ENCODE measurements around the gene APBA2. TPM values are rescaled to one million over a fixed set of nuclear protein-coding genes. Genes with fewer than 3 reads are reported as not detected.
"Not testable (repeated sequence)": the region's sequence is repeated elsewhere in the genome, so short reads cannot be mapped to it uniquely, and the experiment has no call there.

APBA2 gene
- total and polyA plus RNA-seq, 4 donors: 0.41 to 2.1 (median 1.9) TPM

- 91 to 93% methylated on average over 10 of the region's 10 CpGs for WGBS, 2 donors
Observed at GRCh38 chr15:29099131-29099880, 213.5 kb downstream of the APBA2 start.

GRCh38 chr15:29100486-29101000, 214.8 kb downstream of the APBA2 start:
- DNase-seq: peak in 1 of 2 donors; percentile 57
- WGBS, 2 donors: 83% methylated on average over 7 of the region's 7 CpGs
- no peak overlapping the region for H3K4me3 ChIP-seq (ENCODE audit: low read length in 2 of 2)
- intact Hi-C loops (cut with DNase I): no loop called here
- no peaks in the 10 kb centered on the region for H3K4me1 ChIP-seq (ENCODE audit: control insufficient read depth in 1 of 2, insufficient read depth in 2 of 2, low read length in 2 of 2)
- no peaks in the 10 kb centered on the region for H3K9me3 ChIP-seq (ENCODE audit: control insufficient read depth, low read length)
- H3K36me3 ChIP-seq (ENCODE audit: control insufficient read depth in 1 of 2, insufficient read depth in 2 of 2, low read length in 1 of 2): no peaks in the 10 kb centered on the region
- no peaks in the 10 kb centered on the region for H3K27me3 ChIP-seq (ENCODE audit: control insufficient read depth in 1 of 2, insufficient read depth in 2 of 2, low read length in 1 of 2)
- ATAC-seq (ENCODE audit: low FRiP score): no peak
- no peak overlapping the region for H3K27ac ChIP-seq (ENCODE audit: low read depth in 1 of 2, low read length in 2 of 2)

More at GRCh38 chr15:29099131-29099880, 213.5 kb downstream of the APBA2 start:
- H3K9me3 ChIP-seq (ENCODE audit: control insufficient read depth, low read length): no peaks in the 10 kb centered on the region
- ATAC-seq (ENCODE audit: low FRiP score) (no peak), DNase-seq (peak in 1 of 2 donors; percentile 48)
- H3K4me3 ChIP-seq (ENCODE audit: low read length in 2 of 2): no peak overlapping the region
- intact Hi-C loops (cut with DNase I): no loop called here
- H3K36me3 ChIP-seq (ENCODE audit: control insufficient read depth in 1 of 2, insufficient read depth in 2 of 2, low read length in 1 of 2): no peaks in the 10 kb centered on the region
- no peaks in the 10 kb centered on the region for H3K4me1 ChIP-seq (ENCODE audit: control insufficient read depth in 1 of 2, insufficient read depth in 2 of 2, low read length in 2 of 2)
- no peak overlapping the region for H3K27ac ChIP-seq (ENCODE audit: low read depth in 1 of 2, low read length in 2 of 2)
- H3K27me3 ChIP-seq (ENCODE audit: control insufficient read depth in 1 of 2, insufficient read depth in 2 of 2, low read length in 1 of 2): no peaks in the 10 kb centered on the region

- no peaks in the 10 kb centered on the region for H3K4me1 ChIP-seq (ENCODE audit: control insufficient read depth in 1 of 2, insufficient read depth in 2 of 2, low read length in 2 of 2)
- intact Hi-C loops (cut with DNase I): no loop called here
- no peaks in the 10 kb centered on the region for H3K9me3 ChIP-seq (ENCODE audit: control insufficient read depth, low read length)
- H3K27ac ChIP-seq (ENCODE audit: low read depth in 1 of 2, low read length in 2 of 2): no peak overlapping the region
- DNase-seq (peak in 1 of 2 donors; percentile 40), ATAC-seq (ENCODE audit: low FRiP score) (no peak)
- H3K4me3 ChIP-seq (ENCODE audit: low read length in 2 of 2): no peak overlapping the region
- 97% methylated on average over 16 of the region's 16 CpGs for WGBS, 2 donors
- no peaks in the 10 kb centered on the region for H3K36me3 ChIP-seq (ENCODE audit: control insufficient read depth in 1 of 2, insufficient read depth in 2 of 2, low read length in 1 of 2)
- H3K27me3 ChIP-seq (ENCODE audit: control insufficient read depth in 1 of 2, insufficient read depth in 2 of 2, low read length in 1 of 2): no peaks in the 10 kb centered on the region
Observed at GRCh38 chr15:29101491-29101890, 215.7 kb downstream of the APBA2 start.

- H3K27ac ChIP-seq (ENCODE audit: low read depth in 1 of 2, low read length in 2 of 2); H3K4me3 ChIP-seq (ENCODE audit: low read length in 2 of 2); H3K36me3 ChIP-seq (ENCODE audit: control insufficient read depth in 1 of 2, insufficient read depth in 2 of 2, low read length in 1 of 2); DNase-seq; H3K4me1 ChIP-seq (ENCODE audit: control insufficient read depth in 1 of 2, insufficient read depth in 2 of 2, low read length in 2 of 2); H3K27me3 ChIP-seq (ENCODE audit: control insufficient read depth in 1 of 2, insufficient read depth in 2 of 2, low read length in 1 of 2); intact Hi-C loops (cut with DNase I); H3K9me3 ChIP-seq (ENCODE audit: control insufficient read depth, low read length); ATAC-seq (ENCODE audit: low FRiP score): not testable (repeated sequence)
- WGBS, 2 donors: 82 to 84% methylated on average over 10 of the region's 10 CpGs
Observed at GRCh38 chr15:29102173-29102794, 216.5 kb downstream of the APBA2 start.

- no peaks in the 10 kb centered on the region for H3K36me3 ChIP-seq (ENCODE audit: control insufficient read depth in 1 of 2, insufficient read depth in 2 of 2, low read length in 1 of 2)
- H3K9me3 ChIP-seq (ENCODE audit: control insufficient read depth, low read length): no peaks in the 10 kb centered on the region
- 35 to 36% methylated on average over 48 to 51 of the region's 51 CpGs for WGBS, 2 donors
- no peaks in the 10 kb centered on the region for H3K27me3 ChIP-seq (ENCODE audit: control insufficient read depth in 1 of 2, insufficient read depth in 2 of 2, low read length in 1 of 2)
- H3K27ac ChIP-seq (ENCODE audit: low read depth in 1 of 2, low read length in 2 of 2): no peak overlapping the region
- peak; percentile 23 for ATAC-seq (ENCODE audit: low FRiP score)
- no peak for DNase-seq
- intact Hi-C loops (cut with DNase I): no loop called here
- no peaks in the 10 kb centered on the region for H3K4me1 ChIP-seq (ENCODE audit: control insufficient read depth in 1 of 2, insufficient read depth in 2 of 2, low read length in 2 of 2)
- peak overlapping the region in 1 of 2 donors; percentile 16 for H3K4me3 ChIP-seq (ENCODE audit: low read length in 2 of 2)
Observed at GRCh38 chr15:29102911-29103823, 217.4 kb downstream of the APBA2 start.

DNA sequence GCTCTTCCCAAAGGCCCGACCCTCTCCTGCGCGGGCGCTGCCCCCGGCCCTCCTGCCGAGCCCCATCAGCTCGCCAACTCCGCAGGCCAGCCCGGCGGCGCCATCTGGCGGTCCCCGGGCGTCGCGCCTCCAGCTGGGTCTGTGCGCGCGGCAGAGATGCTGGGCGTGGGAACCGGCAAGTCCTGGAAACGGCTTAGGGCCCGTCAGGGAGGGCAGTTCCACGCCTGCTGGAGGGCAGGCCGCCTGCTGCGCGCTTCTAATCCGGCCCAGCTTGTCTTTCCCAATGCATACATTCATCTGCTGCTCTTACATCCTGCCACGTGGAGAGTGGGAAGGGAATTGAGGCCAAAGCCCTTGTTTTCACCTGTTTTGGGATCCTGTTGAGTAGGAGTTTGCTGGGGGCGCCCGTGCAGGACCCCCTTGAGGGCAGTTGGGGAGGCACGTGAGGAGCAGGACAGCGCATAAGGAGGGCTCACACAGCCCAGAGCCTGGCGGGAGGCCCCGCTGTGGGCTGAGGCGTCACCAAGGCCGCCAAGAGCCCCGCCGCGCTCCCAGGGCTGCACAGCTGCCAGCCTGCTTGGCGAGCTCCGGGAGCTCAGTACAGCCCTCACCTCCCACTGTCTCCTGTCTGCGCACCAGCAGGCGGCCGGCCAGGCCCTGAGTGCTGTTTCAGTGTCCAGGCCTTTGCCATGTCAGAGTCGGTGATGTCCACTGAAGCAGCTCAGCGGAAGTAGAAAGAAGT, 218.2 kb downstream of the APBA2 start:
- no peak overlapping the region for H3K27ac ChIP-seq (ENCODE audit: low read depth in 1 of 2, low read length in 2 of 2)
- ATAC-seq (ENCODE audit: low FRiP score) (peak; percentile 88), DNase-seq (peak; percentile 81 to 91)
- H3K9me3 ChIP-seq (ENCODE audit: control insufficient read depth, low read length): no peaks in the 10 kb centered on the region
- H3K27me3 ChIP-seq (ENCODE audit: control insufficient read depth in 1 of 2, insufficient read depth in 2 of 2, low read length in 1 of 2): no peaks in the 10 kb centered on the region
- intact Hi-C loops (cut with DNase I): no loop called here
- H3K36me3 ChIP-seq (ENCODE audit: control insufficient read depth in 1 of 2, insufficient read depth in 2 of 2, low read length in 1 of 2): no peaks in the 10 kb centered on the region
- H3K4me1 ChIP-seq (ENCODE audit: control insufficient read depth in 1 of 2, insufficient read depth in 2 of 2, low read length in 2 of 2): no peaks in the 10 kb centered on the region
- WGBS, 2 donors: 25 to 29% methylated on average over 41 to 47 of the region's 47 CpGs
- H3K4me3 ChIP-seq (ENCODE audit: low read length in 2 of 2): peak overlapping the region in 1 of 2 donors; percentile 16

- DNase-seq (no peak), ATAC-seq (ENCODE audit: low FRiP score) (no peak)
- Histone ChIP-seq H3K9me3 (ENCODE audit: control insufficient read depth, low read length) (no peaks in the 10 kb centered on the region), H3K27me3 (ENCODE audit: control insufficient read depth in 1 of 2, insufficient read depth in 2 of 2, low read length in 1 of 2) (no peaks in the 10 kb centered on the region), H3K36me3 (ENCODE audit: control insufficient read depth in 1 of 2, insufficient read depth in 2 of 2, low read length in 1 of 2) (no peaks in the 10 kb centered on the region), H3K27ac (ENCODE audit: low read depth in 1 of 2, low read length in 2 of 2) (no peak overlapping the region), H3K4me1 (ENCODE audit: control insufficient read depth in 1 of 2, insufficient read depth in 2 of 2, low read length in 2 of 2) (no peaks in the 10 kb centered on the region), H3K4me3 (ENCODE audit: low read length in 2 of 2) (no peak overlapping the region)
- intact Hi-C loops (cut with DNase I): no loop called here
- 94 to 96% methylated on average over 6 of the region's 6 CpGs for WGBS, 2 donors
Observed at GRCh38 chr15:29104566-29104880, 218.7 kb downstream of the APBA2 start.
